Stomach smooth muscle (tissue), 2 donors: ENCODE data around the gene PSKH1.

ENCODE experiments used
- H3K27ac ChIP-seq: one replicate; pipeline ENCODE4 v1.7.0; 2013; ENCODE audit warnings: mild to moderate bottlenecking, low read length, inconsistent platforms
- H3K27me3 ChIP-seq, 2 donors: one replicate each; pipeline ENCODE4 v1.7.0; 2013; ENCODE audit warnings: low read length in 2 of 2; ENCODE audit not compliant: insufficient read depth in 2 of 2, control insufficient read depth in 1 of 2
- H3K36me3 ChIP-seq, 2 donors: one replicate each; pipeline ENCODE4 v1.7.0; 2013; ENCODE audit warnings: low read length in 2 of 2; ENCODE audit not compliant: control insufficient read depth in 2 of 2, insufficient read depth in 2 of 2
- H3K4me1 ChIP-seq: one replicate; pipeline ENCODE4 v1.7.0; 2013; ENCODE audit warnings: low read length; ENCODE audit not compliant: control insufficient read depth, insufficient read depth
- H3K4me3 ChIP-seq, 2 donors: one replicate each; pipeline ENCODE4 v1.7.0; 2013; ENCODE audit warnings: low read length in 2 of 2
- H3K9ac ChIP-seq, 2 donors: one replicate each; pipeline ENCODE4 v1.7.0; 2013; ENCODE audit warnings: low read length in 2 of 2, mild to moderate bottlenecking in 1 of 2
- H3K9me3 ChIP-seq, 2 donors: one replicate each; pipeline ENCODE4 v1.7.0; 2013; ENCODE audit warnings: low read length in 2 of 2; ENCODE audit not compliant: control insufficient read depth in 2 of 2
- donor health status: healthy.
- donor health status: Pancreatic carcinoma.

Gene PSKH1

DNA sequence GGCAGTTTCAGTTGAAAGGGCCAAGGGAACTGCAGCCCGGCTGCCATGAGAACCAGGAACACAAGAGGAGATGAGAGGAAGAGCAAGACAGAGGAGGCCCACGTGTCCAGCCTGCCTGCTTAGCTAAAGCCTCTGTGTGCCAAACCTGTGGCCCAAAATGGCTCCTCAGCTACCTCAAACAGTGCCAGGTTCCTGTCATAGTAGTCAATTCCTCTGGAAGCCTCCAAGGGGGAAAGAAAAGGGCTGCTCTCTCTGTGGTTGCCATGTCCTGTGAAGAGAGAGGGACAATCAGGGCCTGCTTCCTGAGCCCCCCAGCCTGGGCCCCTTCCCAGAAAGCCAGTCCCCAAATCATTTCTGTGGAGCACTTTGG lies 70.2 kb downstream of the PSKH1 start:
- no peaks in the 10 kb centered on the region for H3K9me3 ChIP-seq
- peaks cover 81% of the 10 kb centered on the region for H3K4me1 ChIP-seq
- peaks cover 40 to 48% of the 10 kb centered on the region in 2 donors for H3K36me3 ChIP-seq
- H3K4me3 ChIP-seq = peak overlapping the region in 1 of 2 donors; percentile 40
- peak overlapping the region in 1 of 2 donors; percentile 4 for H3K9ac ChIP-seq
- H3K27ac ChIP-seq = peak overlapping the region; percentile 31
- no peaks in the 10 kb centered on the region for H3K27me3 ChIP-seq

DNA sequence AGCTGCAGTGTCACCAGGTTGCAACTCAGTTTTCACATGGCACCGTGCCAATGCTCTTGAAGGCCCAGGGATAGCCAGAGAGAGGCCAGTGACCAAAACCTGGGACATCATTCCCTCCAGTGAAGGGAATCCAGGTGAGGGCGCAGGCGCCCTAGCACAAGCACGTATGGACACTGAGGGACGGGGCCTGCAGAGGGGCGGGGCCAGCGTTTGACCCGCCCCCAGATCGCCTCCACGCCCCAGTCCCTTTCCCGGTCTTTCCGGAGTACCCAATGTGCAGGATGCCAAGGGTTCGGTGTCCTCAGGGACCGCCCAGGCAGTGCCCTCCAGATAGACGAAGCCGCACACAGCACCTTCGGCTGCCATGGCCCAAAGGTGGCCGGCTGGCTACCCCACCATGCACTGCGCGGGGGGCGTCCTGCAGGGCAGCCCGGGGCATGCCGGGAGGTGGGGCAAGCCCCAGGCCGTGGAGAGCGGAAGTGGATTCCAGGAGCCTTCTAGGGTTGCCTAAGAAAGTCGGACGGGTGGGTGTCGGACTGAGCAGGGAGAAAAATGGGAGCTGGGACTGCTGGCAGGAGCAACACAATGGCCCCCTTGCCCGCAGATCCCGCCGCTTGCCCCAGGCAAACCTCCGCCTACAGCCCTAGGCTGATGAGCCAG lies 70.7 kb downstream of the PSKH1 start:
- Histone ChIP-seq H3K27me3 (no peaks in the 10 kb centered on the region), H3K36me3 (peaks cover 36 to 43% of the 10 kb centered on the region in 2 donors), H3K9me3 (no peaks in the 10 kb centered on the region), H3K27ac (peak overlapping the region; percentile 31), H3K4me3 (no peak overlapping the region), H3K4me1 (peaks cover 78% of the 10 kb centered on the region), H3K9ac (no peak overlapping the region)

GRCh38 chr16:67964477-67965131 lies 71.5 kb downstream of the PSKH1 start:
- H3K9me3 ChIP-seq = no peaks in the 10 kb centered on the region
- peaks cover 28 to 35% of the 10 kb centered on the region in 2 donors for H3K36me3 ChIP-seq
- H3K4me1 ChIP-seq = peaks cover 75% of the 10 kb centered on the region
- H3K9ac ChIP-seq = peak overlapping the region in 1 of 2 donors; percentile 14
- H3K4me3 ChIP-seq = peak overlapping the region in 1 of 2 donors; percentile 29
- peak overlapping the region; percentile 89 for H3K27ac ChIP-seq
- no peaks in the 10 kb centered on the region for H3K27me3 ChIP-seq

- Histone ChIP-seq H3K9ac (peak overlapping the region; percentile 95), H3K4me3 (peak overlapping the region; percentile 33 to 96), H3K27me3 (no peaks in the 10 kb centered on the region), H3K36me3 (peaks cover 19 to 24% of the 10 kb centered on the region in 2 donors), H3K27ac (peak overlapping the region; percentile 89), H3K9me3 (no peaks in the 10 kb centered on the region), H3K4me1 (peaks cover 65% of the 10 kb centered on the region)
Measured at GRCh38 chr16:67965668-67966548, 72.9 kb downstream of the PSKH1 start.

- H3K36me3 ChIP-seq = peaks cover 12 to 16% of the 10 kb centered on the region in 2 donors
- peak overlapping the region; percentile 89 for H3K27ac ChIP-seq
- peaks cover 58% of the 10 kb centered on the region for H3K4me1 ChIP-seq
- peak overlapping the region; percentile 96 to 97 for H3K4me3 ChIP-seq
- H3K27me3 ChIP-seq = no peaks in the 10 kb centered on the region
- H3K9me3 ChIP-seq = no peaks in the 10 kb centered on the region
- peak overlapping the region; percentile 95 for H3K9ac ChIP-seq
Measured at GRCh38 chr16:67966549-67967182, 73.6 kb downstream of the PSKH1 start.

DNA sequence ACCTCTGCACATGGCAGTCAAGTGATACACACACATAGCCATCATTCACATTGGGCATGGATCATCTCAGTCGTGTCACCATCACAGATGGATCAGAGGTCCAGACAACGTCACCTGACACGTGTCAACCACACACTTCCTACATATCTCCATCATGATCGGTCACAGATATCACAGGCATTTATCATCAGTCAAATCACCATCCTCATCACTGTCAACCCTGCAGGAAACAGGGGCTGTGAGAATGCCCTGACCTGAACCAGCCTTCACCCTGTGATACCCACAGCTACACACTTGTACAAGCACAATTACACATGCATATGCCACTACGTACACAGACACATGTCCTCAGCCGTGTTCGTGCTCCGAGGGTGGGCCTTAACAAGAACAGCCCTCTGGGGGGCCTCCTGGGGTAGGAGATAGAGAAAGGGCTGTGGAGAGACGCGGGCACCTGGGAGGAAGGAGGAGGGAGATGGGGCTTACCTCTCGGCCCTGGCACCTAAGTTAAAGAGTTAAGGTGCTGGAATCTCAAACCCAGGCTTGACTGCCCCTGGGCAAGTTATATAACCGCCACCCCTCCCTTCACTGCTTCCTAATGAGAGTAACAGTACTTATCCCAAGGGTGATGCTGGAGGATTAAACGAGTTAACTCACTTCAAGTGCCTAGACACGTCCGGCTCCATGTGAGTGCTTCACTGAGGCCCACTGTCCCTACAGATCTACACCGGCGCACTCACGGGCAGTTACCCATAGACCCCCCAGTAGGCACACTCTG lies 74.3 kb downstream of the PSKH1 start:
- peak overlapping the region; percentile 89 for H3K27ac ChIP-seq
- H3K27me3 ChIP-seq = no peaks in the 10 kb centered on the region
- H3K9ac ChIP-seq = peak overlapping the region; percentile 95
- H3K36me3 ChIP-seq = peaks cover 5 to 10% of the 10 kb centered on the region in 2 donors
- peak overlapping the region; percentile 96 to 97 for H3K4me3 ChIP-seq
- peaks cover 51% of the 10 kb centered on the region for H3K4me1 ChIP-seq
- no peaks in the 10 kb centered on the region for H3K9me3 ChIP-seq

GRCh38 chr16:67967958-67968399 lies 74.9 kb downstream of the PSKH1 start:
- peaks cover 50% of the 10 kb centered on the region for H3K4me1 ChIP-seq
- peak overlapping the region; percentile 96 to 97 for H3K4me3 ChIP-seq
- H3K27me3 ChIP-seq = no peaks in the 10 kb centered on the region
- H3K9ac ChIP-seq = peak overlapping the region; percentile 95
- H3K27ac ChIP-seq = peak overlapping the region; percentile 89
- H3K9me3 ChIP-seq = no peaks in the 10 kb centered on the region
- peaks cover 0 to 5% of the 10 kb centered on the region in 2 donors for H3K36me3 ChIP-seq

DNA sequence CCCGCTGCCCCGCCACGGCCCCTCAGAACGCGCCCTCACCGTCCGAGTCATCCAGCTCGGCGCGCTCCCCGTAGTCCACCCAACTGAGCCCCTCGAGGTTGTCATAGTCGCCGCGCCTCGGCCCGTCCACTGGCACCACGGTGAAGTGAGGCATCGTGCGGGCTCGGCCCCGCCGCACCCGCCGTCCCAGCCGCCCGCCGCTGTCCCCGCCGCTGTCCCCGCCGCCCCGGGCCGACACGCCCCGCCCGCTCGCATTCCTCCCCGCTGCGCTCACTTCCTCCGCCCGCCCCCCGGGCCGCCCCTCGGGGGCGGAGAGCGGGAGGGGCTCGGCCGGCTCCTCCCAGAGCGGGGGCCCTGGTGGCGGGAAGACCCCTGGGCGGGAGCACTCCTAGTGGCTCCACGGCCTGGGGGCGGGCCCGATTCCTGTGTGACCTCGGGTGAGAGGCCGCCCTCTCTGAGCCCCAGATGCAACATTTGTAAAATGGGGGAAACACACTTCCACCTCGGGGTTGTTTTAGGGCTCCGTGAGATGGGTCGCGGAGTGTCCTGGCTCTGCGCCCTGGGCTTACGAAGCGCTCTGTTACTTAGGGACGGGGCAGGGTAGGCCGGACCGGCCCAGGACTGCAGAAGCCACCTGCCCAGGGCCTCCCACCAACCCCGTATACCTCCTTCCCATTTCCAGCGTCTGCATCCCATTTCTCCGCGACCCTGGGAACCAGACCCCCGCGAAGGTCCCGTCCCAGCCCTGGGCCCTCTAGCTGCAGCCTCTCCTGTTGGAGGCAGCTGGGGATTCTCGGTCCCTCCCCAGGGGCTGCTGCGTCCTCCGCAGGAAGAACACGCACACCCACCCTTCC lies 75.6 kb downstream of the PSKH1 start, which contains the start of gene SLC12A4:
SLC12A4 (minus strand) TSS at position 238 of the 854 bp plus-strand sequence; CDS start at position 154, 84 bp downstream.
- H3K9ac ChIP-seq = peak within 1 kb of the TSS; percentile 95
- peaks cover 44% of the 10 kb centered on the region for H3K4me1 ChIP-seq
- peak within 1 kb of the TSS; percentile 89 for H3K27ac ChIP-seq
- H3K9me3 ChIP-seq = no peaks in the 10 kb centered on the region
- peaks cover 0 to 2% of the 10 kb centered on the region in 2 donors for H3K36me3 ChIP-seq
- peak within 1 kb of the TSS; percentile 96 to 97 for H3K4me3 ChIP-seq
- no peaks in the 10 kb centered on the region for H3K27me3 ChIP-seq
